Keratinocyte (primary cell): Measurements from ENCODE around the gene IL1RAPL2. TPM values are rescaled to one million over a fixed set of nuclear protein-coding genes. Genes with fewer than 3 reads are reported as not detected.

Experiments
- DNase-seq: peaks from one replicate; pipeline ENCODE4 v3.0.0-alpha.2; 2011; ENCODE audit warnings: low read depth, missing footprints, low spot score
- FAIRE-seq: peaks from 2 replicates; lab custom pipeline; 2011; peaks lifted over from hg19 to GRCh38; lab: Jason Lieb, UNC
- H2AFZ ChIP-seq: 2 replicates; pipeline ENCODE4 v1.6.0; 2012; ENCODE audit warnings: low read length, control low read depth, inconsistent platforms; ENCODE audit not compliant: control insufficient read depth
- H3K27ac ChIP-seq: 2 replicates; pipeline ENCODE4 v1.5.1; 2011; ENCODE audit warnings: low read length; ENCODE audit not compliant: control insufficient read depth, insufficient read depth
- H3K27me3 ChIP-seq: 3 replicates; pipeline ENCODE4 v1.6.0; 2011; ENCODE audit warnings: low read length; ENCODE audit not compliant: control insufficient read depth, insufficient read depth; ENCODE audit errors: extremely low read depth
- H3K36me3 ChIP-seq, 2 experiments: 2 replicates in 1 of 2; 3 replicates in 1 of 2; pipeline ENCODE4 v1.5.1; 2011; ENCODE audit warnings: low read length in 2 of 2, mild to moderate bottlenecking in 1 of 2; ENCODE audit not compliant: control insufficient read depth in 2 of 2, insufficient read depth in 2 of 2; ENCODE audit errors: extremely low read depth in 1 of 2
- H3K4me1 ChIP-seq: 3 replicates; pipeline ENCODE4 v1.5.1; 2011; ENCODE audit warnings: low read length; ENCODE audit not compliant: control insufficient read depth, insufficient read depth; ENCODE audit errors: extremely low read depth
- H3K4me2 ChIP-seq: 3 replicates; pipeline ENCODE4 v1.6.0; 2011; ENCODE audit warnings: low read depth, low read length; ENCODE audit not compliant: control insufficient read depth, insufficient read depth; ENCODE audit errors: extremely low read depth
- H3K4me3 ChIP-seq, 3 experiments: fragments of 200-600 bp in 1 of 3; sonication (generic) in 1 of 3; 2 replicates in 2 of 3; 3 replicates in 1 of 3; pipeline ENCODE4 v1.5.1; 2011 to 2016; ENCODE audit warnings: low read length in 3 of 3, mild to moderate bottlenecking in 3 of 3, control low read depth in 2 of 3, inconsistent platforms in 1 of 3, low read depth in 1 of 3, mixed read lengths in 1 of 3, mixed run types in 1 of 3, moderate library complexity in 1 of 3; ENCODE audit not compliant: control insufficient read depth in 2 of 3, insufficient read depth in 2 of 3; ENCODE audit errors: extremely low read depth in 1 of 3
- H3K79me2 ChIP-seq: 2 replicates; pipeline ENCODE4 v1.6.0; 2012; ENCODE audit warnings: low read length; ENCODE audit not compliant: control insufficient read depth, insufficient read depth
- H3K9ac ChIP-seq: 3 replicates; pipeline ENCODE4 v1.6.0; 2011; ENCODE audit warnings: low read length; ENCODE audit not compliant: control insufficient read depth, insufficient read depth; ENCODE audit errors: extremely low read depth
- H3K9me1 ChIP-seq: 3 replicates; pipeline ENCODE4 v1.6.0; 2011; ENCODE audit warnings: low read length; ENCODE audit not compliant: control insufficient read depth, insufficient read depth; ENCODE audit errors: extremely low read depth
- H3K9me3 ChIP-seq: 2 replicates; pipeline ENCODE4 v1.5.1; 2012; ENCODE audit warnings: low read depth, low read length; ENCODE audit not compliant: control insufficient read depth
- H4K20me1 ChIP-seq: 3 replicates; pipeline ENCODE4 v1.6.0; 2011; ENCODE audit warnings: low read length; ENCODE audit not compliant: control insufficient read depth, insufficient read depth; ENCODE audit errors: extremely low read depth
- CTCF ChIP-seq, 3 experiments: IDR thresholded peaks in 1 of 3; conservative IDR thresholded peaks in 1 of 3; optimal IDR thresholded peaks in 1 of 3; 2 replicates in 2 of 3; 3 replicates in 1 of 3; pipeline versions ENCODE3 to v1.5.1; 2011; ENCODE audit warnings: low read length in 3 of 3, mild to moderate bottlenecking in 3 of 3, moderate library complexity in 2 of 3, control low read depth in 1 of 3, inconsistent platforms in 1 of 3; ENCODE audit not compliant: insufficient read depth in 2 of 3; ENCODE audit errors: extremely low read depth in 1 of 3
- EZH2 ChIP-seq: IDR thresholded peaks from one replicate; pipeline ENCODE4 v1.6.1; 2012; ENCODE audit warnings: inconsistent platforms, mild to moderate bottlenecking, low read length, moderate library complexity
- dilution Hi-C: fragments of 300-500 bp; cut with MboI; formaldehyde crosslinking; loops from one replicate; pipeline ENCODE4 v1.7.0; 2020; ENCODE audit warnings: low sequenced_read_pairs; ENCODE audit not compliant: extremely low pct_ligation_motif_present
- polyA plus RNA-seq, 5 experiments: library from polyadenylated mRNA; depleted of rRNA in 3 of 5; stranded (reverse) in 3 of 5; stranded (forward) in 1 of 5; unstranded in 1 of 5; fragments of >200 nt; gene quantifications; 1 replicate in 1 of 5; 2 replicates in 3 of 5; 3 replicates in 1 of 5; pipeline versions ENCODE4 v1.2.1 to v1.2.3, GENCODE V29; 2011 to 2012; ENCODE audit warnings: missing spikeins in 2 of 5, low read depth in 1 of 5, low replicate concordance in 1 of 5

IL1RAPL2 gene
- polyA plus RNA-seq, 1 donor (not counting 4 experiments of a cell fraction or from before 2014, with no cell fraction given), result 0.24 TPM

DNA sequence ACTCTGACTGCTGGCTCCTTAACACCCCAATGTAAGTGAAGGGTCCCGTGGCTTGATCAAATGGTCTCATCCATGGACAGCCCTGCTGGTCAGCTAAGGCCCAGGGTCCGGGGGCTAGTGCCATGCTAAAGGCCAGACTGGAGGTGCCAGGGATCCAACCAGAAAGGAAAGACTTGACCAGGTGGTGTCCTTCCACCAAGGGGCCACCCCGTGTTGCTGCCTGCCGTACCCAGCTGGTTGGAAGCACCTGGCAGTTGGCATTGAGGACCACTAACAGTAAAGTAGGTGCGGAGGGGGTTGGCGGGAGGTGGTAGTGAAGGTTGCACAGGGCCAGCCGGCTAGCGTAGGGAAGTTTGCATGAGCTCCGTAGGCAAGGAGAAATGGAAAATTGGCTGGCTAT, 1.7 kb upstream of the IL1RAPL2 start:
- FAIRE-seq (no peak), DNase-seq (no peak)
- H3K79me2 ChIP-seq, result no peaks in the 10 kb centered on the region
- no peak overlapping the region for H3K9ac ChIP-seq
- TF ChIP-seq EZH2 (no peak), CTCF (optimal IDR thresholded peaks at IDR 0.05 in 1 of 3, IDR thresholded peaks at IDR 0.05 in 1 of 3, conservative IDR thresholded peaks at IDR 0.05 in 1 of 3; ENCODE audit: extremely low read depth in 1 of 3, insufficient read depth in 2 of 3, low read length in 3 of 3) (no peak)
- no peak overlapping the region for H3K4me2 ChIP-seq
- no peaks in the 10 kb centered on the region for H4K20me1 ChIP-seq
- peaks cover 34% of the 10 kb centered on the region for H3K27me3 ChIP-seq
- H3K9me3 ChIP-seq, result no peaks in the 10 kb centered on the region
- no peak overlapping the region for H3K4me3 ChIP-seq
- dilution Hi-C loops, result no loop called here
- no peak overlapping the region for H3K27ac ChIP-seq
- H3K36me3 ChIP-seq, result no peaks in the 10 kb centered on the region
- no peak overlapping the region for H2AFZ ChIP-seq
- H3K4me1 ChIP-seq, result peaks cover 6% of the 10 kb centered on the region
- no peaks in the 10 kb centered on the region for H3K9me1 ChIP-seq

- H3K9ac ChIP-seq, result no peak overlapping the region
- no peaks in the 10 kb centered on the region for H3K36me3 ChIP-seq
- peaks cover 6% of the 10 kb centered on the region for H3K4me1 ChIP-seq
- dilution Hi-C loops, result no loop called here
- no peaks in the 10 kb centered on the region for H3K79me2 ChIP-seq
- H4K20me1 ChIP-seq, result no peaks in the 10 kb centered on the region
- peaks cover 35% of the 10 kb centered on the region for H3K27me3 ChIP-seq
- peak overlapping the region; percentile 80 for H3K4me2 ChIP-seq
- TF ChIP-seq CTCF (optimal IDR thresholded peaks at IDR 0.05 in 1 of 3, IDR thresholded peaks at IDR 0.05 in 1 of 3, conservative IDR thresholded peaks at IDR 0.05 in 1 of 3; ENCODE audit: extremely low read depth in 1 of 3, insufficient read depth in 2 of 3, low read length in 3 of 3), result no peak
- TF ChIP-seq EZH2, result no peak
- no peaks in the 10 kb centered on the region for H3K9me1 ChIP-seq
- H3K4me3 ChIP-seq, result peak overlapping the region in 1 of 3 experiments; percentile 52
- DNase-seq (no peak), FAIRE-seq (no peak)
- no peaks in the 10 kb centered on the region for H3K9me3 ChIP-seq
- H2AFZ ChIP-seq, result no peak overlapping the region
- no peak overlapping the region for H3K27ac ChIP-seq
Measured at GRCh38 chrX:104564921-104565703, 887 bp upstream of the IL1RAPL2 start.
